Chondrocyte (in vitro differentiated cells): ENCODE data around the gene ETV2. TPM values are rescaled to one million over a fixed set of nuclear protein-coding genes. Genes with fewer than 3 reads are reported as not detected.

ENCODE experiments used
- DNase-seq: peaks from one replicate; pipeline ENCODE4 v3.0.0; 2021; ENCODE audit warnings: mixed read lengths, low spot score
- H3K27ac Mint-ChIP-seq: one replicate; pipeline ENCODE4 v1.8.0; 2021; ENCODE audit warnings: mild to moderate bottlenecking, moderate library complexity, mixed read lengths; ENCODE audit not compliant: unreplicated experiment
- H3K27me3 Mint-ChIP-seq: 2 replicates; pipeline ENCODE4 v1.8.0; 2021; ENCODE audit warnings: low read depth, mixed read lengths
- H3K36me3 Mint-ChIP-seq: 2 replicates; pipeline ENCODE4 v1.8.0; 2021; ENCODE audit warnings: low read depth, mixed read lengths
- H3K4me1 Mint-ChIP-seq: 2 replicates; pipeline ENCODE4 v1.8.0; 2021; ENCODE audit warnings: low read depth, mild to moderate bottlenecking, mixed read lengths
- H3K4me3 Mint-ChIP-seq: one replicate; pipeline ENCODE4 v1.8.0; 2021; ENCODE audit warnings: mild to moderate bottlenecking, moderate library complexity, mixed read lengths; ENCODE audit not compliant: unreplicated experiment
- H3K9me3 Mint-ChIP-seq: 2 replicates; pipeline ENCODE4 v1.8.0; 2021; ENCODE audit warnings: low read depth, mixed read lengths
- CTCF ChIP-seq: fragments of 200-600 bp; sonication (generic); IDR thresholded peaks from 2 replicates; pipeline ENCODE4 v1.5.0; 2021; ENCODE audit warnings: antibody characterized with exemption, mild to moderate bottlenecking, moderate library complexity
- total RNA-seq: library from RNA; stranded (reverse); gene quantifications from 3 replicates; pipeline ENCODE4 v1.2.1, GENCODE V29; 2021

ETV2 gene
- total RNA-seq, 1 donor from 2014 or later: 1.5 TPM

DNA sequence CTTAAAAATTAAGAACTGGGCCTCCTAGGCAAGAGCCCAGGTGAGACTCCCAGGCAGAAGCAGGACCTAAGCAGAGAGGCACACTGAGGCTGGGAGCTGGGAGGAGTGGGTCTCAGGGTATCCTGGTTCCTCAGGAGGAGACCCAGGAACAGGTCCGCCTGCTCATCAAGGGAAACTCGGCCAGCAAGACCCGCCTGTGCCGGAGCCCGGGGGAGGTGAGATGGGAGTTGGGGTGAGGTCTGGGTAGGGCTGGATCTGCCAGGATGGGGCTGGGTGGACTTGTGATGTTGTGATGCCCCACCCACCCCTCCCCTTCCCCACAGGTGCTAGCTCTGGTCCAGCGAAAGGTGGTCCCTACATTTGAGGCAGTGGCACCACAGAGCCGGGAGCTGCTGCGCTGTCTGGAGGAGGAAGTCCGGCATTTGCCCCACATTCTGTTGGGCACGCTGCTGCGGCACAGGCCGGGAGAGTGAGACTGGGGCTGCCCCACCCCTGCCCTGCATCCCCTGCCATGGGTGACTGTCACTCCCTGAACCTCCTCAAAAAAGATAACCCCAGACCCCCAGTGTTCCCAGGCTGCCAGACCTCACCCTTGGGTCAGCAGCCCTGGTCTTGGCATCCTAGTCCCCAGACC is 22.1 kb upstream of the ETV2 start:
- H3K4me1 Mint-ChIP-seq: no peaks in the 10 kb centered on the region
- no peaks in the 10 kb centered on the region for H3K27me3 Mint-ChIP-seq
- no peak for DNase-seq
- peaks cover 3% of the 10 kb centered on the region for H3K36me3 Mint-ChIP-seq
- no peak for TF ChIP-seq CTCF
- no peaks in the 10 kb centered on the region for H3K9me3 Mint-ChIP-seq
- H3K4me3 Mint-ChIP-seq: no peak overlapping the region
- no peak overlapping the region for H3K27ac Mint-ChIP-seq

GRCh38 chr19:35620001-35620400 is 21.5 kb upstream of the ETV2 start:
- no peaks in the 10 kb centered on the region for H3K27me3 Mint-ChIP-seq
- no peak for DNase-seq
- no peak overlapping the region for H3K4me3 Mint-ChIP-seq
- H3K36me3 Mint-ChIP-seq: peaks cover 3% of the 10 kb centered on the region
- H3K4me1 Mint-ChIP-seq: no peaks in the 10 kb centered on the region
- no peaks in the 10 kb centered on the region for H3K9me3 Mint-ChIP-seq
- TF ChIP-seq CTCF: no peak
- H3K27ac Mint-ChIP-seq: no peak overlapping the region

DNA sequence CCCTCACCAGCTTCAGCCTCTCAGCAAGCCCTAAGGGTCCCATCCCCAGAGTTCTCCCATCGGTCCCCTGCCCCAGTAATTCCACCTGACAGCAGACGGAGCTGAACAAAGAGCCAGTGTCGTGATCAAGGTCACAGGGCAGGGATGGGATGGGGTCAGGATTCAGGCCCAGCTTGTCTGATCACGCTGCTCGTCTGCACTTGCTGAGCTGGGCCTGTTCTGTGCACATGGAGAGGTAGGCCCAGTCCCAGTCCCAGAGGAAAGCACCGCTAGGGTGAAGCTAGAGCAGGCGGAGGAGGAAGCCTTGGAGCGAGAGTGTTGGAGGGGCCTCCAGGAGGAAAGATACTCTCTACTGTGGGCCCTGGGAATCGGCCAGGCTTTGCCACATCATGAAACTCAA is 19.8 kb upstream of the ETV2 start:
- Mint-ChIP-seq H3K27ac (no peak overlapping the region), H3K4me1 (no peaks in the 10 kb centered on the region), H3K9me3 (no peaks in the 10 kb centered on the region), H3K27me3 (no peaks in the 10 kb centered on the region), H3K4me3 (no peak overlapping the region), H3K36me3 (no peaks in the 10 kb centered on the region)
- no peak for DNase-seq
- no peak for TF ChIP-seq CTCF

DNA sequence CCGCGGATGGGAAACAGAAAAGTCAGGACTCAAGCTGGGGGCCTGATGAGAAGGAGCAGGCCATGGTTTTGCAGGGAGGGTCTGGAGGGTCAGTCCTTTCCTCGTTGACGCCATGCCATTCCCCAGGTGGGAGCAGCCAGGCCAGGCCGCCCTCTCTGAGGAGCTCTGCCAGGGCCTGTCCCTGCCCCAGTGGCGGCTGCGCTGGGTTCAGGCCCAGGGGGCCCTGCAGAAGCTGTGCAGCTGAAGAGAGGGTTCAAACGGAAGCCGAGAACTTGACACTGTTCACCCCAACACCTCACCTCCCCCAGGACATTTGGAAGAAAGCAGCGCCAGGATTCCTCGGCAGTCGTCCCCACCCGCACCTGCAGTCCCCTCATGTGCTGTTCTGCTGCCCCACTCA is 18.8 kb upstream of the ETV2 start:
- TF ChIP-seq CTCF: no peak
- Mint-ChIP-seq H3K4me1 (no peaks in the 10 kb centered on the region), H3K4me3 (no peak overlapping the region), H3K36me3 (no peaks in the 10 kb centered on the region), H3K27me3 (no peaks in the 10 kb centered on the region), H3K27ac (no peak overlapping the region), H3K9me3 (no peaks in the 10 kb centered on the region)
- no peak for DNase-seq

GRCh38 chr19:35623327-35624010 is 18.1 kb upstream of the ETV2 start:
- TF ChIP-seq CTCF: no peak
- Mint-ChIP-seq H3K27me3 (no peaks in the 10 kb centered on the region), H3K36me3 (no peaks in the 10 kb centered on the region), H3K4me3 (no peak overlapping the region), H3K4me1 (peaks cover 6% of the 10 kb centered on the region), H3K9me3 (no peaks in the 10 kb centered on the region), H3K27ac (no peak overlapping the region)
- no peak for DNase-seq
